ENCODE data around the gene DCANP1.

DCANP1 gene

DNA sequence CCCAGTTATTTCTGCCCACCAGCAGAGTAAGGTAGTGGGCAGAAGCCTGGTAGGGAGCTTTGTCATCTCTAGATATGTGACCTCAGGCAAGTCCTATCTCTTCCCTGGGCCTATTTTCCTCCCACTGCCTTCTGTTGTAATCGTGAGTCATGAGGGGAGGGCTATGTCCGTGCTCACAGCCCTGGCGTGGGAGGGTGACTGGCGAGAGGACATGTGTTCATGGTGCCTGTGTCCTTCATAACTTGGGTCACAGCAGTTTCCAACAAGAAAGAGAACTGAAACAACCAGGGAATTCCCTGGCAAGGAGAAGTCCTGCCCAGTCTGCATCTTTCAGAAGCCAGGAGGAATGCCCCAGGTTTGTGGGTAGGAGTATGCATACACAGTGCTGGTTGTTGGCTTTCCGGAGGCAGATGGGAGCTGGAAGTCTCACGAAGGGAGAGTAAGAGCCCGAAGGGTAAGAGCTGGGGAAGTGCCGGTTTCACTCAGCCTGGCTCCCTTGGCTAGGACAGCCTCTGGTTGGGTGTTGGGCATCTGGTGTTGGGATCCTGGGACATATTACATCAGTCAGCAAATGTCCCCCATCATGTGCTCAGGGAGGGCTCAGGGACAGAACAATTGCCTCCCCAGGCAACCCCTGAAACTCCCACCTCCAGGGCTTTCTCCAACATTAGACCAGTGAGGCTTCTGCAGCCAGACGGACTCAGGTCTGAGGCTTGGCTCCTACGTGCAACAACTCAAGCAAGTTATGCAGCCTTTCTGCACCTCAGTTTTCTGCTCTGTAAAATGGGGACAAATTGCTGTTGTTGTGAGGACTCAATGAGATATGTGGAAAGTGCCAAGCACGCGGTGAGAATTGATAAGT is 9.3 kb upstream of the DCANP1 start:
- DNase-seq (ENCODE audit: low spot score) = no peak

DNA sequence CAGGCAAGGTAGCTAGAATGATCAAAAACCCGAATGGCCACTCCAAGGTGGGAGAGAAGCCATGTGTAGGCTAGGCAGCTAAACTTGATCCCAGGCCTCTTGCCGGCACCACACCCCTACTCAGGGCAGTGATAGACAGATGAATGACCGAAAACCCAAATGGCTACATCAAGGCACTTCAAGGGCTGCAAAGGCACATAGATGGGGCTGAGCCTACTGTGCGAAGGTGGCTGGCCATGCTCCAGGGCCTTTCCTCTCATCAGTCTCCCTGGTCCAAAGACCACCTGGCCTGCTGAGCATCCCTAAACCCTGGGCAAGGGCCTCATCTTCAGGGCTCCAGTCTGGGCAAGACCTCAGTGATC is 8.7 kb upstream of the DCANP1 start:
- no peak for DNase-seq (ENCODE audit: low spot score)

DNA sequence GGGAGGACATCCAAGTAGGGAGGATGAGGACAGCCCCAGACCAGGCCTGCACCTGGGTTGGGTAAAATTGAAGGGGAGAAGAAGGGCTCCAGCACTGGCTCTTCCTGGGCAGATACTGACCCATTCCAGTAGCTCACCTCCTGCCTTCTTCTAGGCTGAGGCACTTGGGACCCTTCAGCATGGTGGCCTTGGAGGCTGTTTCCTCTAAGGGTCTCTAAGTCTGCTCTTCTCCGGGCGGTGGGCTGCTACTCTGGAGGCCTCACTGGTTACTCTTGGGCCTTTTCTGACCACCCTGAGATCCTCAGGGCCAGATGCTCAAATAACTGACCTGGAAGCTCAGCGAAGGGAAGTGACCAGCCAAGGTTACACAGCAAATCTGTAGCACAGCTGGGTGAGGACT is 7.8 kb upstream of the DCANP1 start:
- DNase-seq (ENCODE audit: low spot score) = no peak

DNA sequence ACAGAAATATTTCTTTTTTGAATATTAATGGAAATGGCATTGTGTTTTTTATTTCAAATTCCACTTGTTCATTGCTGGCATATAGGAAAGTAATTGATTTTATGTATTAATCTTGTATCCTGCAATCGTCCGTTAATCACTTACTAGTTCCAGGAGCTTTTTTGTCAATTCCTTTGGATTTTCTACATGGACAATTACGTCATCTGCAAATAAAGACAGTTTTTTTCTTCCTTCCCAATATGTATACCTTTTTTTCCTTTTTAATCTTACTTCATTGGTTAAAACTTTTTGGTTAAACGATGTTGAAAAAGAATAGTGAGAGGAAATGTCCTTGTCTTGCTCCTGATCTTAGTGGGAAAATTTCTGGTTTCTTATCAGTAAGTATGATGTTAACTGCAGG is 6.5 kb upstream of the DCANP1 start:
- no peak for DNase-seq (ENCODE audit: low spot score)

DNA sequence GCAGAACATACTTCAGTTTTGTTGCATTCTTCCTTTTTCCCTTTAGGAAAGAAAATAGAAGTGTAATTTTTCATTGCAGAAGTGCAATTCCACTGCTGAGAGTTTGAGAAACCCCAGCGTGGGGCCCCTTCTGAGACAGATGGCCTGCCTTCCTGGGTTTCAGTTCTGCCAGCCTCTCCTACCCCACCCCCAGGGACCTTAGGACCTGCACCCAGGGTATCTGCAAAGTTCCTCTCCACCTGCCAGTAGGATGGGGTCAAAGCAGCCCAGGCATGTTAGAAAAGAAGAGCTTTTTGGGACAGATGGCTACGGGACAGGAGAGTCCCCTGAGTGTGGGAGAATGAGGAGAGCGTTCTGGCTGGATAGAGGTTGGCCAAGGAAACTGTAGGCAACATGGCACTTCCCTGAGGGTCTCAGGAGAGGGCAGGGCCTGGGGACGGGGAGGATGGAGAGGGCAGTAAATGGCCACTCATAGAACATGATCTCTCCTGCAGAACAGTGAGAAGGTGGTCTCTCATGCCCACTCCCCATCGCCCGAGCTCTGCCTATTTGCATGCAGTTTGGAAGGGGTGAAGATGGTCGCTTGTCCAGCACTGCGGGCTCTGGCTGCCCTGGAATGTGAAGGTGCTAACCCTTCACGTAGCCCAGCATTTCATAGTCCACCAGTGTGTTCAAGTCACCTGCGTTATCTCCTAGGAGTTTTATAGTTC is 5.3 kb upstream of the DCANP1 start, which contains the start of gene TIFAB:
Gene TIFAB (minus strand): TSS at position 31 of the 710 bp plus-strand sequence. CDS start 2,412 bp downstream, outside the sequence.
- DNase-seq (ENCODE audit: low spot score) = no peak

DNA sequence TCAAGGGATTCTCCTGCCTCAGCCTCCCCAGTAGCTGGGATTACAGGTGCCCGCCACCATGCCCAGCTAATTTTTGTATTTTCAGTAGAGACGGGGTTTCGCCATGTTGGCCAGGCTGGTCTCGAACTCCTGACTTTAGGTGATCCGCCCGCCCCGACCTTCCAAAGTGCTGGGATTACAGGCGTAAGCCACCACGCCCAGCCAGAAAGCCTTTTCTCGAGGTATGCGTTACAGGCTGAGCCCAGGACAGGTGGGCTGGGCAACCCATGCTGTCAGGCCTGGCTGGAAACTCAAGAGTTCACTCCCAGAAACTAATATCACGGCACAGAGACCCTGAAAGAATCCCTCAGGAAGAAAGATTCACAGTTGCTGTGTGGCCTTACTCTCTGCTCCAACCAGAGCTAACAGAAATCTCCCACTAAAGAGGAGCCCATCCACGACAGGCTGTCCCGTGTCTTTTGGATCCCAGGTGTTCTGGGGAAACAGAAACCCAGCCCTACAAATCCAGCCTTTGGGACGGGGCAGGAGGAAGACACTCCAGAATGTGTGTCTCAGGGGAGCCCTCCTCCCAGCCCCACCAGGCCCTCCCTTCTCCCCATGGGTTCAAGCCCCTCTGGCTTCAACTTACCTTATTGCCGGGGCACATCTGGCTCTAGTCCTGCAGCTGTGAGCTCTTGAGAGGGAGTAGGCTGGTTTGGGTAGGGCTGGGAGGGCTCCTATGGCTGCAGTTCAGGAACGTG is 4.6 kb upstream of the DCANP1 start:
- no peak for DNase-seq (ENCODE audit: low spot score)

DNA sequence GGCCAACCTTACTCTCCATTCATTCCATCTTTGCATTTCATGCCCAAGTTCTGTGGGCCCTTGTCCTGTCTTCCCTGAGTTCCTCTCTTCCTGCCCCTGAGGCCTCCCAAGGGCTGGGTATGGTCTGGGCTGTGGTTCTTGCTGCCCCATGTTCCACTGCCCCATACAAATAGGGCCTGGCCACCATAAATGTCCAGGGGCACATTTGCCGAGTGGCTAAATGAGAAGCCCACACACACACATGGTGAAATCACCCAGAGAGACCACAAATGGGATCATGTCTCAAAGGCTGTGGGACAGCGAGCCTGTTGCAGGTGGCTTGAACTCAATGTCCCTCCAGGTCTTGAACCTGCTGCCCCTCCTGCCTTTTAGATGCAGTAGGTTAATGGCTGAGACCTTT is 3.8 kb upstream of the DCANP1 start:
- no peak for DNase-seq (ENCODE audit: low spot score)

DNA sequence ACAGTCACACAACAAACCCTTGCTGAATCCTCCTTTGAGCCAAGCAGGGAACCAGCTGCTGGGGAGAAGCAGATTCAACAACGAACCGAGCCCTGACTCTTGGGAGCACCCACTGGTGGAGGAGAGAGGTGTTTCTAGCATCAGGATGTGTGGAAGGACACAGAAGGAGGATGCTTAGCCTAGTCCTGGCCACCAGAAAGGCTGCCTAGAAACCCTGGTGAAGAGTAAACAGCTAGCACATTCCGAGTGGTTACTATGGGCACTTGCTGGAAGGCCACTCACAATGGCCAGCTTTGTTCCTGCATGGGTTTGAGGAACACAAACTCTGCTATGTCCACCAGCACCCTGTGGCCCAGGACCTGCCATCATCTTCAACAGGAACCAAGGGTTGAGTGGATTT is 3.2 kb upstream of the DCANP1 start:
- DNase-seq (ENCODE audit: low spot score) = no peak

DNA sequence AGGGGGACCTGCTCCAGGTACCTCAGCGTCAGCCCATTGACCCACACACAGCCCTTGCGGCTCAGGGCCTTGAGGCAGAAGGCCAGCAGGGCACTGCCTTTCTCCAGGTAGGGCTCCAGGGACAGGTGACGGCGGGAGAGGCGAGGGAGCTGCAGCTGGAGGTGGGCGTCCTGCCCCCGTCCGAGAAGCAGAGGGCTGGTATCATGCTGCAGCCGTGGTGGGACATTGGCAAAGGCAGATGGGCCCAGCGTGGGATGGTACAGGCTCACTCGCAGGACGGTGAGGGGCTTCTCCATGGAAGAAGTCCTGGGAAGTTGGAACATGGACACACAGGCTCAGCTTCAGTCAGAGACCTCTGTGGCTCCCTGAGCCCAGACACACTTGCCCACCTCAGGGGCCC is 2.5 kb upstream of the DCANP1 start:
- DNase-seq (ENCODE audit: low spot score) = no peak

DNA sequence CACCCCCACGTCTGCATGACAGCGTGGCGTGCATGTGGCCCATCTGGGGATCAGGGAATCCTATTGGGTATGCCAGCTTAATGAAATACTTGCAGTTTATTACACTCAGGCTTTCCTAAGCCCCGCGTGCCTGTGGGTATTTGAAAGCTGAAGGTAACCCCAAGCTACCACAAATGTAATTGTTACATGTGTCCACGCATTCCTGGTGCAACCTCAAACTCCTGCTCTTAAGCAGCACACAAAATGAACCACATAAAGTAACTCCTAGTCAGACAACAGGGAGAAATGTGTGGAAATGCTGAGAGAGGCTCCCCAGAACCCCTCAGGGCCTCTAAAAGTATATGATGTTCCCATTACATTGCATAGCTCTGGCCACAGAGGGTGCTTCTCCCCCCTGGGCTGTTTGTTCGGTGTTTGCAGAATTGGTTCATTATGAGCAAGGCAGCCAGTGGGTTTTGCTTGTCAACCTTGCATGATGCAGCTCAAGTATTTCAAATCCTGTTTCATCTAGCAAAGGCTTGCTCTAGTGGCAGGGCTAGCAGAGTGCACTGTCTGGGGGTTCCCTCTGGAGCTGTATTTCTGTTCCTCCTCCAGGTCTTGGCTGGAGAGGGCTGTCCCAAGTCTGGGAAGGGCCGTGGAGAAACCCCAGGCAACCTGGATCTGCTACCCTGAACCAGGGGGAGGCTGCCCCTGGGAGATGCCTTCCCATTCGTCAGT is 1.8 kb upstream of the DCANP1 start:
- no peak for DNase-seq (ENCODE audit: low spot score)

DNA sequence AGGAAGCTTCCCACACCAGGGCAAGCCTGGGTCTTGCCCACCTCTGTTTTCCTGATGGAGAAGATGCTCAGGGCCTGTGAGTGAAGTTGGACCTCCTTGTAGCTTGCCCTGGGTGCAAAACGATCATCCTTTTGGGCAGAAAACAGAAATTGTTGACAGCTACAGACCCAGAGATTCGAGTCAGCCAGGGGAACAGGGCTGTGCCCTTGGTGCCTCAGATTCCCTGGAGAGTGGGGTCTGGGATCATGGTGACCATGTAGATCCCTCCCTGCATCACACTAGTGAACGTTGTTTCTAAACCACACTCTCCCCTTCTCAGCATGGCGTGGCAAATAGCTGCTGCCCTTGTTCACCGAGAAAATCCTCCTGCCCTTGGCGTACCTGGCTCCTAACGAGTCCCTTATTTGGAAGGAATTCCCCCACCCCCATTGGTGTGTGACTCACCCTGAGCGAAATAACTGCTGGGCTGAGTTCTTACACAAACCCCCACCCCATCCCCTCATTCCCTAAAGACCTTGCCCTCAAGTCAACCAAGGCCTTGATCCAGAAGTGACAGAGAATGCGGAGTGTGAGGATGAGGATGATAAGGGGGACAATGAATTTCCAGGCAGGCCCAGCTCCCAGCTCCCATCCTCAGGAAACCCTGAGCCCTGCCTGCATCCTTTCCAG is 1.1 kb upstream of the DCANP1 start:
- no peak for DNase-seq (ENCODE audit: low spot score)

DNA sequence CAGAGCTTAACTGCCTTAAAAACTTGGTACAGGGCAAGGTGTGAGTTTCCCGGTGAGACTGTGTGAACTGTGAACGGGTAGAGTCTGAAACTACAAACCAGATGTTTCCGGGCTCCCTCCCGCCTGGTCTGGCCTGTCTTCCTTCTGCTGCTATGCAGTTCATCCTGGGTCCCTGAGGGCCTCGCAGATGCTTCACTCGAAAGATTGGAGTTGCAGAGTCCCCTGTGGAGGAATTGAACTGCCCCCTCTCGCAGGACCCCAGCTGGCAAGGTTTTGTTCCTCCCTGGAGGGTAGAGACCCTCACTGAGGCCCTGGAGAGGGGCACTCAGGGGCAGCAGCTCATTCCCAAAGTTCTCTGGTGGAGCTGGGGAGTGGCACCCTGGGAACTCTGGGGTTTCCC is 533 bp downstream of the DCANP1 start:
- no peak for DNase-seq (ENCODE audit: low spot score)

DNA sequence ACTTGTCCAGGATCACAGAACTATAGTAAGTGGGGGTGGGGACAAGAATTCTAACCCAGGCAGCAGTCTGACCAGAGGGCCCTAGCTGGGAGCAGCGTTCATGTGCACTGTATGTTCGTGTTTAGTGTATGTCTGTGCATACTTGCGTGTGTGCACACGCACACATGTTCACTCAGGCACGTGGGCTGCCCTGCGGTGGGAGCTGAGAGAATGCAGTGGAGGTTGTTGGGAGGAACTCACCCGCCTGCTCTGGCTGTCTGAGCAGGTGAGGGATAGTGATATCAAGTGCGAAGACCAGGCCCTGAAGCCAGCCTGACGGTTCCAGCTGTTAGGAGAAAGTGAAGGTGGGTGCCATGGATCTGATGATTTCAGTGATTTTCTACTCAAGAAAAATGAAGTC is 942 bp downstream of the DCANP1 start:
- DNase-seq (ENCODE audit: low spot score) = no peak

DNA sequence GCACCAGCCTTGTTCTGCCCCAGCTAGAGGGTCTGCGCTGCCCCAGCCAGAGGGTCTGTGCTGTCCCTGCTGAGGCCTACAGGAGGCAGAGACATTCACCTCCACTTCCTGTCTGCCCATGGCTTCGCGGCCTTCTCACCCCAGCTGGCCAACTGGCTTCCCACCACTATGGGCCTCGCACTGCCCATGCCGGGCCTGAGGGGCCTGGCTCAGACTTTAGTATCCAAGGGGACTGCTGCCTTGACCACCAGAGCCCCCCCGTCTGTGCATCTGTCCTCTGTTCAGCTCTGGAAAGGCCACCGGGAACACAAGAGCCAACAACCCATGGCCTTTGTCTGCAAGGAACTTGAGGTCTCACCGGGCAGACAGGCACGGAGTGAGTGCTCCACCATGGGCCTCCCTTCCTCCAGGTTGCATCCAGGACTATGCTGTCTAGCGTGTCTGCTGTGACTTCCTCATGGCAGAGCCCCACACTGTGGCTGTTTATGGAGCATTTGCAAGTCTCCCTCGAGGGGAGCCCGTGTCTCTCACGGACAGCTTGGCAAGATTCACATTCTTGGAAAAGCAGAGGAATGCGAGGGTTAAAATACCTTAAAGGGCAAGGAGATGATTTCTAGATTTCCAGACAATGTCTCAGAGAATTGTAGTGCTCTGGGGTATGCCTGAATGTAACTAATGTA is 1.7 kb downstream of the DCANP1 start:
- no peak for DNase-seq (ENCODE audit: low spot score)

DNA sequence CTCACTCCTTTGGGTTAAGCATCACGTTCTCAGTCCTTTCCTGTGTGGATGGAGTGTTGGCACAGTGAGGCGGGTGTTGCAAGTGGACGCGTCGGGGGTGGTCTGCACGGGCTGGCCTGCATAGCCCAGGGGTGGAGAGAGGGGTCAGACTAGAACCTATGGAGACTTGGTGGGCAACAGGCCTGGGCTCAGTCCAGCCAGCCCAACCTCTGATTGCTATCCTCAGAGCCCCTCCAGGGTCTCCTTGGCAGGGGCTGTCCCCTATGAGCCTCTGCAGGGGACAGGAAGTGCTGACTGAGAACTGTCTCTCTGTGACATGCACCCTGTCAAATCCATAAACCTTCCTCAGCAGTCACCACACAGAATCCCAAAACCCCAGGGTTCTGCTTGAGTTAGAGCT is 2.3 kb downstream of the DCANP1 start:
- DNase-seq (ENCODE audit: low spot score) = no peak

DNA sequence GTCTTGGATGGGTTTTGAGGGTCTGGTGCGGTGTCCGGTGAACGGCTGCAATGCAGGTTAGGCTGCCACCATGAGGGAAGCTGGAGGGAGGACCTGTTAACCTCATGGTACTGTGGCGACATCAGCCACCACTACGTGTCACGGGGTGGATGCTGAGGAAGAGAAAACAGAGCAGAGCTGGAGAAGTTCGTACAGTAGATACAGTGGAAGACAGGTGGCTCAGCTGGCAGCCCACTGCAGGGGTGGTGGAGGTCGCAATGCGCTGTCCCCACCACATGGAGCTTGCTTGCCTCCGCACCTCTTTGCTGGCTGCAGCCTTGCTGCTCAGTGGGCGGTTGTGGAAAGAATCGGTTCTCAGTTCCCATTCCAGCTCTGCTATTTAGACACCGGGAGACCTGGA is 2.8 kb downstream of the DCANP1 start:
- DNase-seq (ENCODE audit: low spot score) = no peak

DNA sequence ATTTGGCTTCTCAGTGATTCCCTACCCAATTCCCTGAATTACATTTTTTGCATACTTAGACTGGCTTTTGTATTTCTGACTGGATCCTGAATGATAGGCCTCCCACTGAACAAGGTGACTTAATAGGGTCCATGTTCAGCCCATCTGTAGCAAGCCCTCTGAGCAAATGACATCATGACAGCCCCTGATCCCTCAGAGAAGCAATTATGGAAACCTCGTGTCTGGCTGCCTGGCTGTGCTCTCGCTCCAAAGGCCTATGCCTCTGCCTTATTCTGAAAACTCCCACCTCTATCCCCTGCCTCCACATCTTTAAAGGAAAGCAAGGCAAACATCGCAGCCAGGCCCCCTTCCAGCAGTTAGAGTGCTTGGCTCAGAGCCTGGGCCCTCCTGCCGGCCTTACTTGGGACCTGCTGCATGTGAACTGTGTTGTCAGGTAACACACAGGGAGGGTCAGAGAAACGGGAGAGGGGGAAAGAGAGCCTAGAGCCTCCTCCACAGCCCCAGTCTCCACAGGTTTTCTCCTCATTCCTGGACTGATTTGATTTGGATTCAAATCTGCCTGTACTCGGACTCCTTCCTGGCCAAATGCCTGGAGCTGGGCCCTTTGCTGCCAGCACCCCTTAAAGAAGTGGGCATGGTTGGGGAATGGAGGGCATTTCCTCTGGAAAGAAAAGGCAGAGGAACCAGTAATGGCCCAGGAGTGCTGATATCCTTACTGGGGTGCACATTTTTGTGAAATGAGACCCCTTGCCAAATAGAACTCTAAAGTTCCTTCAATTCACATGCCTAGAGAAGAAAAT is 3.8 kb downstream of the DCANP1 start:
- no peak for DNase-seq (ENCODE audit: low spot score)

DNA sequence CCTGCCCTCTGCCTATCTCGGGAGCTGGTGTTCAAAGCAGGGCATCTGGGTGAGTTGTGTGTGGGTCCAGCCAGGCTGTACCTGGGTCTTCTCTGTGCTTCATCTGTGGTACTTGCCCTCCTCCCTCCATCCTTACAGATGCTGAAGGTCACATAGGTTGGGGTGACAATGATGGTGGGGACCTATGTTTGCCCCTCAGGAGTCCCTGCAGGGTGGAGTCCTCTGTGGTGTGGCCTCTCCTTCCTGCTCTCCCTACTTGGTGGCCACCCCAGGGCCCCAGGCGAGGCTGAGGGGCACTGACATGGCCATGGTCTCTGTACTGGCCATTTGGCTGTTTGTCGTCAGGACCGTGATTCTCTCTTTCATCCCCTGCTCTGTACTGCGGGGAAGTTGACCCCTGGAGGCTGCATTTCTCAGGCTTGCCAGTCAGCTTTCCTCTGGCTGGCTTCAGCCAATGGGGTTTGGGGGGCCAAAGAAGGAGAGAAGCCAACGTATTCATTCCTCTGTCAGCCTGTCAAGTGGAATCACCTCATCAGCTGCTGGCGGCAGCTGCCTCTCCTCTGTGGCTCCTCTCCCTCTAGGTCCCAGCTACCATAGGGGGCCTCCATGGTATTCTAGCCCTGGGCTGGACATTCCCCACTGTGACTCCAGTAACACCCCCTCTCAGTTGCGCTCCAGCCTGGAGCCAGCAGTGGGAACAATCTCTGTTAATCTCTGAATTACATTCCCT is 4.6 kb downstream of the DCANP1 start:
- no peak for DNase-seq (ENCODE audit: low spot score)

DNA sequence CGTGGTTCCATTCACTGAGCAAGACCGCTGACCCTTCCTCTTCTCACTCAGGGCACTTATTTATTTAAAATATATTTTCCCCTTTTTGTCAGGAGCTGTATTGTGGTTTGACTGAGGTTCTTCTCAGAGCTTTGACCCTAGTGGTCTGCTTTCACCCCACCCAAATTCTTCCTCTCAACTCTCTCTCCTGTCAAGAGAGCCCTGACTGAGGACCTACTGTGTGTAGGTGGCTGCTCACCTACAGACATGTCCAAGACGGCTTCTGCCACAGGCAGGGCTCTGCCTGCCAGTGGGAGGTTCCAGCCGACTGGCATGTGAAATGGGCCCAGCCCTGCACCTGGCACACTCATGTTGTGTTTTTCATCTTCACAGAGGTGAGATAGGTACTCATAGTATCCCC is 5.2 kb downstream of the DCANP1 start:
- no peak for DNase-seq (ENCODE audit: low spot score)

All from D341Med (cell line).